ENCODE measurements around the gene NFIX.

The NFIX gene

DNA sequence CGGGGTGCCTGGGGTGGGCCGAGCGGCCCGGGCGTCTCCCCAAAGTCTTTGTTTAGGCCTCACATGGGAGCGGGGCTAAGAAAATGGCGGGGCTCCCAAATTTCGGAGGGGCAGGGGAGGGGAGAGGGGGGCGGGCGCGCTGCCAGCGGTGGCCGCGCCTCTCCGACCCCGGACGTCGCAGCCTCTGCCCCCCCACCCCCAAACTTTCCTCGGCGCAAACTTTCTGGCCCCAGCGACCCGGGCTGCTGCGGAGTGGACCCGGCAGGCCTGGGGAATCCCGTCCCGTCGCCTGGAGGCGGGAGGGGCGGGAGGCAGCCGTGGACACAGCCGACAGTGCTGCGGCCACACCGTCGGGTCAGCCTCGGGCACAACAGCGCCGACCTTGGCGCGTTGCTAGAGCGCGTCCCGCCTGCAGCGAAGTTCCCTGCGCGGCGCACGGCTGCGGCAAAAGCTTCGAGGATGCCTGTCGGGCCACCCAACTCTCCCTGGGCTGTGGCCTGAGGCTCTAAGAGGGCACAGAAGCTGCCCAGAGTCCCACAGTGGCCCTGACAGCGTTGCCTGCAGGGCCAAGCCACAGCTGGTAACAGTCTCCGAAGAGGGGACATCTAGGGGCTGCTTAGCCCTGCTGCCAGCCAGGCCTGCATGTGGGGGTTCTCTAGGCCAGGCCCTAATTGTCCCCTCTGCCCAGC is 1.3 kb downstream of the NFIX start:
- peaks cover 95% of the 10 kb centered on the region for H3K27me3 ChIP-seq (ENCODE audit: insufficient read depth, low read length)
- H3K4me1 ChIP-seq (ENCODE audit: insufficient read depth, low read length): no peaks in the 10 kb centered on the region
- H3K36me3 ChIP-seq (ENCODE audit: insufficient read depth, low read depth, low read length): no peaks in the 10 kb centered on the region
- no peak overlapping the region for H3K27ac ChIP-seq (ENCODE audit: low read length)
- no peak overlapping the region for H3K9ac ChIP-seq (ENCODE audit: low read depth, low read length)
- no peak overlapping the region for H3K4me3 ChIP-seq (ENCODE audit: low read length)
- no peaks in the 10 kb centered on the region for H3K9me3 ChIP-seq (ENCODE audit: insufficient read depth, low read depth, low read length)

DNA sequence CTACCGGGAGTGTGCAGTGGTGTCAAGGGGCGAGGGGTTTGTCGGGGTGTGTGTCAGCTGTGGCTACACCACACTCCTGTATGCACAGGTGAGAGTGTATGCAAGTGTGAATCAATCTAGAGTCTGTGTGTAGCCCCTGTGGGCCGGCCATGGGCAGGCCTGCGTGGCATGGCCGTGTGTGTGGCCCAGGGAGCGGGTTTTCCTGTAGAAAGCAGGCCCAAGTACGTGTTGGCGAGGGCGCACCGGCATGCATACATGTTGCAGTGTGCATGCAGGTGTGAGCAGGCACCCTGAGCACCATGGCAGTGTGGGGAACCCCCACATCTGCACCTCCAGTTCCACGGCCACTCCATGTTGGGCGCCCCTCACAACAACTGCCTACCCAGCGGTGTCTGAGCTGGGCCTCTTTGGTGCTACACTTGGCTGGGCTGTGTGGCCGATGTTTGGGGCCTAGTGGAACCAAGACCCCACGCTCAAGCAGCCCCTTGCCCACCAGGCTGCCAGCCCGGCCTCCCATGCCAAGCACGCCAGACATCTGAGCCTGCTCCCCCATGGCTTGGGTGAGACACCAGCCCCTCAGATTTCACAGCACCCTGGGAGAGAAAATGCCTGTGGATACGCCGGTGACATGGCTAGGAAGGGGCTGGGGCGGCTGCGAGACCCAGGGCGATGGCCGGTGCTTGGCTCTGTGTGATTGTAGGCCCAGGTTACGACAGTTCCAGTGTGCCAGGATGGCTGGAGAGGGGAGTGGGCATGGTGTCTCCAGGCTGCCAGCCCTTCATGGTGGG is 2.1 kb downstream of the NFIX start:
- Histone ChIP-seq H3K4me1 (ENCODE audit: insufficient read depth, low read length) (no peaks in the 10 kb centered on the region), H3K4me3 (ENCODE audit: low read length) (no peak overlapping the region), H3K27ac (ENCODE audit: low read length) (no peak overlapping the region), H3K36me3 (ENCODE audit: insufficient read depth, low read depth, low read length) (no peaks in the 10 kb centered on the region), H3K9ac (ENCODE audit: low read depth, low read length) (no peak overlapping the region), H3K27me3 (ENCODE audit: insufficient read depth, low read length) (peaks cover 95% of the 10 kb centered on the region), H3K9me3 (ENCODE audit: insufficient read depth, low read depth, low read length) (no peaks in the 10 kb centered on the region)

DNA sequence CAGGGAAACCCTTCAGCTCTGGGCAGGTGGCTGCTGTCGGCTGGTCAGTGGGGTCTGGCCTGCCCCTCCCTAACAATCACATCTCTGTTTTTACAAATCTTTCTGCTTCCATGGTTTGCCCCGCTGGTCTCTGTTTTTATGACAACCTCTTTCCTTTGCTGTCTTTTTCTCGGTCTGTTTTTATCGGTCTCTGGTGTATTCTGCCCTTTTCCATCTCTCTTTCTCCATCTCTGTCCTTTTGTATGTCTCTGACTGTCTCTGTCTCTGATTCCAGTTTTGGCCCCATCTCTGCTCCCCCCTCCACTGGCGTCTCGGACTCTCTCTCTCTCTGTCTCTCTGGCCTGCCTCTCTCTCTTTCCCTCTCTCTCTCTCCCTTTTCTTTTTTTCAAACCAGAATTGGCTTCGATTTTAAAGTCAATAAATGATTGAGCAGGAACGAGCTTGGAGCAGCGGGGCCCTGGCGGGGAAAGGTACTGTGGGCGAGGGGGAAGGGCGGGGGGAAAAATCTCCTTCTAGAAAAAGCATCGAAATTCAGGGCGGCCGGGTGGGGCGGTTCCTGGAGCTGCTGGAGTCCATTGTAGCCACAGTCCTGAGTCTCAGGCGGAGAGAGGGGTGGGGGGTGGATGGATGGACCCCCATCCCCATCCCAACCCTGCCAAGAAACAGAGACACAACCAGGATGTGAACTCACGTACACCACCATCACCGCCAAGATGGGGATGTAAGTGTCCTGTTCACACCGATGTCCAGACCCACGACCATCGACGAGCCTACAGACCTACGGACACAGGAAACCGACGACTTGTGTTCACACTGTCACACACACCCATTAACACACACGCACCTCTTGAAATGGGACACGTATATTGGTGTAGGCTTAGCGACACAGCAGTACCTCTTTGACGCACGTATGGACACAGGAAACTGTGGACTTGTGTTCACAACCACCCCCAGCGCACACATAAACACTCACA is 3.0 kb downstream of the NFIX start:
- no peaks in the 10 kb centered on the region for H3K4me1 ChIP-seq (ENCODE audit: insufficient read depth, low read length)

DNA sequence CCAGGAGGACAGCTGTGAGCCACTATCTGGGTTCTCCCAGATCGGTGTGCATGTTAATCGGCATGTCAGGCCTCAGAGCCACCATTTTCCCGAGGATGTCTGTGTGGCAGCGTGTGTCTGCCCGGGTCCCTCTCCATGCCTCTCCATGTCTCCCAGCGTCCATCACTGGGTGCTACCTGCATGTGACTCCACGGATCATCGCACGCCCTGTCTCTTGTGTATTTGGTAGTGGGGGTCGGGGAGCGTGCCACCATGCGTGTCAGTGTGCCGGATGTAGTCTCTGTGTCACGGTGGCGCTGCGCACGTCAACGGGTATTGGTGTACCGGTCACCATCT is 5.9 kb downstream of the NFIX start:
- H3K27ac ChIP-seq (ENCODE audit: low read length): no peak overlapping the region
- H3K36me3 ChIP-seq (ENCODE audit: insufficient read depth, low read depth, low read length): no peaks in the 10 kb centered on the region
- no peaks in the 10 kb centered on the region for H3K9me3 ChIP-seq (ENCODE audit: insufficient read depth, low read depth, low read length)
- H3K4me1 ChIP-seq (ENCODE audit: insufficient read depth, low read length): no peaks in the 10 kb centered on the region
- peaks cover 100% of the 10 kb centered on the region for H3K27me3 ChIP-seq (ENCODE audit: insufficient read depth, low read length)
- H3K9ac ChIP-seq (ENCODE audit: low read depth, low read length): no peak overlapping the region
- H3K4me3 ChIP-seq (ENCODE audit: low read length): no peak overlapping the region

More for the DNA sequence above, 3.0 kb downstream of the NFIX start:
- Histone ChIP-seq H3K36me3 (ENCODE audit: insufficient read depth, low read depth, low read length) (no peaks in the 10 kb centered on the region), H3K9me3 (ENCODE audit: insufficient read depth, low read depth, low read length) (no peaks in the 10 kb centered on the region), H3K27ac (ENCODE audit: low read length) (no peak overlapping the region), H3K27me3 (ENCODE audit: insufficient read depth, low read length) (peaks cover 95% of the 10 kb centered on the region), H3K4me3 (ENCODE audit: low read length) (no peak overlapping the region), H3K9ac (ENCODE audit: low read depth, low read length) (no peak overlapping the region)

DNA sequence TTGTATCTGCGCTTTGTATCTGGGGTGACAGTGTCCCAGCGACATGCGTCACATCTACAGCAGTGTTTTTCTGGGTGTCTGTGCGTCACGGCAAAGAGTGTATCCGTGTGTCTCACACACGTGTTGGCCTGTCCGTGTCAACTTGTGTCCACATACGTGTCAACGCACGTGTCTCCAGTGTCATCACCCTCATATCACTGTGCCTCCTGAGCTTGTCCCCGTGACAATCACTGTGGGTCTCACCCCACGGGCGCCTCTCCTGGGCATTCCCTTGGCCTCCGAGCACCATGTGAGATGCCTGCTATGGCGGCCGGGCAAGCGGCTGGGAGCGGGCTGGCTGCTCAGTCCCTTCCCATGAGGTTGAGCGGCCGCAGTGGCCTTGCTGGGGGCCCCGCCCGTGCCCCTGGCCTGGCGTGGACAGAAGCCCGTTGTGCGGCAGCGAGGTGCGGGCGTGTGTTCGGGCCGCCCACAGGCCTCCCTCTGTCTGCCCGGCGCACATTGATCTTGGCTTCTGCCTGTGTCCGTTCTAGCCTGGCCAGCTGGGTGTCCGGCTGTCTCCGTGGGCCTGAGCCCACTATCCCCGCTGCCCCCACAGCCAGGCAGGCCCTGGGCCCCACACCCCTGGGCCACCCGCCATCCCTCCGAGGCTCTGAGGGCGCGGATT is 6.4 kb downstream of the NFIX start:
- Histone ChIP-seq H3K9ac (ENCODE audit: low read depth, low read length) (no peak overlapping the region), H3K27ac (ENCODE audit: low read length) (no peak overlapping the region), H3K4me1 (ENCODE audit: insufficient read depth, low read length) (no peaks in the 10 kb centered on the region), H3K9me3 (ENCODE audit: insufficient read depth, low read depth, low read length) (no peaks in the 10 kb centered on the region), H3K36me3 (ENCODE audit: insufficient read depth, low read depth, low read length) (no peaks in the 10 kb centered on the region), H3K4me3 (ENCODE audit: low read length) (no peak overlapping the region), H3K27me3 (ENCODE audit: insufficient read depth, low read length) (peaks cover 100% of the 10 kb centered on the region)

DNA sequence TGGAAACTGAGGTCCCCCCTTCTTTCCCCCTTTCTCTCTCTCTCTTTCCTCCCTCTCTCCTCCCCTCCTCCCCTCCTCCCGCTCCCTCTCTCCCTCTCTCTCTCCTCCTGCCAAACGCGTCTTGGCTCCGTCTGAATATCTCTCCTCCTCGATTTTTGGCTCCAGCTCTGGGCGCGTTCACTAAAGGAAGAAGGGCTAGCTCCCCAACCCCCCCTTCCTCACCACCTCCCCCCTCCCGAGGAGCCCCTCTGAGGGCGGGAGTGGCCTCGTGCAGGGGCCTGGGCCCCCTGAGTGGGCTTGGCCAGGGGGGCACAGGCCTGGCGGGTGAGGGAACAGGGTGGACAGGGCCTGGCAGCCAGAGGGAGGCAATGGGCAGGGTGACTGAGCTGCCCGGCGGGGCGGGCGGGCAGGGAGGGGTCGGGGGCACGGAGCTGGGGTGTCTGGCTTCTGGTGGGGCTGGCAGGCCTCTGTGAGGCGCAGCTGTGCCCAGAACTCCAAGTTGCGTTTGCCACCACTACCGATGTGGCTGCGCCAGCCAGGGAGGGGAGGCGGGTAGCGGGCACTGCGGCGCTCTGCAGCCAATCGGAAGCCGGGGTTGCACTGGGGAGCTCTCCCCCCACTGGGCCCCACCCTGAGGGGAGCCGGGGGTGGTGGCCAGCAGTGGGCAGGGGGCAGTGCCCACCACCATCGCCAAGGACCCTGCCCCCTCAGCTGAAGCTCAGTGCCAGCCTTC is 7.1 kb downstream of the NFIX start:
- Histone ChIP-seq H3K9me3 (ENCODE audit: insufficient read depth, low read depth, low read length) (no peaks in the 10 kb centered on the region), H3K4me3 (ENCODE audit: low read length) (no peak overlapping the region), H3K9ac (ENCODE audit: low read depth, low read length) (no peak overlapping the region), H3K27me3 (ENCODE audit: insufficient read depth, low read length) (peaks cover 100% of the 10 kb centered on the region), H3K27ac (ENCODE audit: low read length) (no peak overlapping the region), H3K4me1 (ENCODE audit: insufficient read depth, low read length) (no peaks in the 10 kb centered on the region), H3K36me3 (ENCODE audit: insufficient read depth, low read depth, low read length) (no peaks in the 10 kb centered on the region)

DNA sequence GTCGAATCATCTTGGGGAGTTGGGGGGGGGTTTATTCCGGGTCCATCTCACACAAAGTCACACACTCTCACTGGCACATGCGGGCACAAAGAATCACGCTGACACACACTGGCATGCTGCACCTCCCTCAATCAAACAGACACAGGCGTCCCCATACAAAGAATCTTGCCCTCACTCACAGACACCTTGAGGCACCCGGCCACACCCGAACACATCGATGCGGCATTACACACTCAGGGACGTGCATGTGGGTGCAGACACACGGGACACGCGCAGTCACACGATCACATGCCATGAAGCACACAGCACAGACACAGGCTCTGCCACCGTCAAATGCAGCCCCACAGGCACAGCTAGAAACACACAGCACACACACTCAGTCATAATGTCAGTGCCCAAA is 7.8 kb downstream of the NFIX start:
- no peaks in the 10 kb centered on the region for H3K36me3 ChIP-seq (ENCODE audit: insufficient read depth, low read depth, low read length)
- no peaks in the 10 kb centered on the region for H3K9me3 ChIP-seq (ENCODE audit: insufficient read depth, low read depth, low read length)
- H3K27ac ChIP-seq (ENCODE audit: low read length): no peak overlapping the region
- H3K4me3 ChIP-seq (ENCODE audit: low read length): no peak overlapping the region
- no peaks in the 10 kb centered on the region for H3K4me1 ChIP-seq (ENCODE audit: insufficient read depth, low read length)
- no peak overlapping the region for H3K9ac ChIP-seq (ENCODE audit: low read depth, low read length)
- peaks cover 100% of the 10 kb centered on the region for H3K27me3 ChIP-seq (ENCODE audit: insufficient read depth, low read length)

DNA sequence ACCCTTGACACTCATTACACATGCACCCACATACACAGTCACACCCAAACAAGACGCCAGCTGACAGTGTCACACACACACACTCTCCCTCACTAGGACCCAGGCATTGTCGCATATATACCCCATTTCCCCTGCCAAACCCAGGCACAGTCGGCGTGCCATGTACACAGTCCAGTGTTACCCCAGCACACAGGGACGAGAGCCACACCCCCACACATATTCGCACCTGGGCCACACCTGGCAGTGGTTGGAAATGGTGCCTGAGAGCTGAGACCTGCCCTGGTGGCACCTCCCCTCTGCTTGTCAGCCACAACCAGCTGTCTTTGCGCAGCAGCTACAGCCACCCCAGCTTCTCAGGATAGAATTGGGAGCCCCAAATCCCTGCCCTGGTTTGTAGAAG is 9.0 kb downstream of the NFIX start:
- Histone ChIP-seq H3K27me3 (ENCODE audit: insufficient read depth, low read length) (peaks cover 100% of the 10 kb centered on the region), H3K27ac (ENCODE audit: low read length) (no peak overlapping the region), H3K9me3 (ENCODE audit: insufficient read depth, low read depth, low read length) (no peaks in the 10 kb centered on the region), H3K36me3 (ENCODE audit: insufficient read depth, low read depth, low read length) (no peaks in the 10 kb centered on the region), H3K4me3 (ENCODE audit: low read length) (no peak overlapping the region), H3K9ac (ENCODE audit: low read depth, low read length) (no peak overlapping the region), H3K4me1 (ENCODE audit: insufficient read depth, low read length) (no peaks in the 10 kb centered on the region)

DNA sequence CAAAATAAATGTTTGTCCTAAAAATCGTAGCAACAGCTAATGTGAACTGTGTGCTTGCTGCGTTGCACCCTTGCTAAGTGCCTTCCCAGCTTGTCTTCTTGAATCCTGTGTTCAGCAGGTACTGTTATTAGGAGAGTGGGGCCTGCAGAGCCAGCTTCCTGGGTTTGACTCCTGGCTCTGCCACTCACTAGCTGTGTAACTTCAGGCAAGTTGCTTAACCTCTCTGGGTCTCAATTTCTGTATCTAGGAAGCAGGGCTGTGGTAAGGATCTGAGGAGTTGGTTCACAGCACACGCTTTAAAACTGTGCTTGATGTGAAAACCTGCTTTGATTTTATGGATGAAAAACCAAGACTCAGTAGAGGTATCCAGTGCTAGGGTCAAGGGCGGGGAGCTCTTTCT is 10.0 kb downstream of the NFIX start:
- no peak overlapping the region for H3K9ac ChIP-seq (ENCODE audit: low read depth, low read length)
- H3K27ac ChIP-seq (ENCODE audit: low read length): no peak overlapping the region
- H3K9me3 ChIP-seq (ENCODE audit: insufficient read depth, low read depth, low read length): no peaks in the 10 kb centered on the region
- peaks cover 5% of the 10 kb centered on the region; the same call in 1 of the 2 replicates for H3K4me1 ChIP-seq (ENCODE audit: insufficient read depth, low read length)
- H3K27me3 ChIP-seq (ENCODE audit: insufficient read depth, low read length): peaks cover 100% of the 10 kb centered on the region
- H3K4me3 ChIP-seq (ENCODE audit: low read length): no peak overlapping the region
- no peaks in the 10 kb centered on the region for H3K36me3 ChIP-seq (ENCODE audit: insufficient read depth, low read depth, low read length)

DNA sequence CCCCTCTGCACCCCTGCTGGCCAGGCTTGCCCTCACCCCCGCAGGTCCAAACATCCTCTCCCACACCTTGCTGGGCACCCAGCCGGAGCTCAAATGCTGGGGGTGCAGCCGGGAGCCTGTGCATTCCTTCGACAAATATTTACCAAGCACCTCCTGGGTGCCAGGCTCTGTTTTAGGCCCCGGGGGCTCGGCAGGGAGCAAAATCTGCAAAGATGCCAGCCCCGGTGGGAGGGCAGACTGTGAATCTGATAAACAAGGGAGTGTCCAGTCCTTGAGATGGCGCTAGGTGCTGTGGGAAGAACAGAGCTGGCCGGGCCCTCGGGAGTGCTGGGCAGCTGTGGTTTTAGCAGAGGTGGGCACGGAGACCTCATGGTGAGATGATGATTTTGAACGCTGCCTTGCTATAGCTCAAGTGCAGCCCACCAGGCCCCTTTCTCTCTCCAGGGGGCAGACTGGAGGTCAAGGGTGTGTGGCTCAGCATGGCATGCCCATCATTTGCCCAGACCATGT is 10.6 kb downstream of the NFIX start:
- Histone ChIP-seq H3K27ac (ENCODE audit: low read length) (no peak overlapping the region), H3K36me3 (ENCODE audit: insufficient read depth, low read depth, low read length) (no peaks in the 10 kb centered on the region), H3K4me1 (ENCODE audit: insufficient read depth, low read length) (peaks cover 5% of the 10 kb centered on the region; the same call in 1 of the 2 replicates), H3K4me3 (ENCODE audit: low read length) (no peak overlapping the region), H3K9me3 (ENCODE audit: insufficient read depth, low read depth, low read length) (no peaks in the 10 kb centered on the region), H3K9ac (ENCODE audit: low read depth, low read length) (no peak overlapping the region), H3K27me3 (ENCODE audit: insufficient read depth, low read length) (peaks cover 100% of the 10 kb centered on the region)

All from iPS-20b (cell line).